Lower lobe of right lung (tissue), 2 donors: ENCODE measurements around the gene MECR. TPM values are rescaled to one million over a fixed set of nuclear protein-coding genes. Genes with fewer than 3 reads are reported as not detected.

Experiments used
- ATAC-seq, 2 donors: fragments of 200-7000 bp; cut with Tn5 transposase; one replicate each; pipeline ENCODE4 v1.9.1; 2020 to 2022; ENCODE audit warnings: mild to moderate bottlenecking in 2 of 2, moderate library complexity in 2 of 2
- DNase-seq: peaks from one replicate; pipeline ENCODE4 v3.0.0-alpha.2; 2020
- H3K27ac ChIP-seq: fragments of 200-600 bp; one replicate; pipeline ENCODE4 v1.8.0; 2022
- H3K27me3 ChIP-seq: fragments of 200-600 bp; one replicate; pipeline ENCODE4 v1.8.0; 2022; ENCODE audit warnings: low read depth
- H3K36me3 ChIP-seq: fragments of 200-600 bp; one replicate; pipeline ENCODE4 v1.8.0; 2022; ENCODE audit warnings: mild to moderate bottlenecking
- H3K4me1 ChIP-seq: fragments of 200-600 bp; one replicate; pipeline ENCODE4 v1.8.0; 2022
- H3K4me3 ChIP-seq: fragments of 200-600 bp; one replicate; pipeline ENCODE4 v1.8.0; 2022; ENCODE audit warnings: mild to moderate bottlenecking
- H3K9me3 ChIP-seq: fragments of 200-600 bp; one replicate; pipeline ENCODE4 v1.8.0; 2022
- CTCF ChIP-seq: fragments of 200-600 bp; IDR thresholded peaks from one replicate; pipeline ENCODE4 v1.8.0; 2022; ENCODE audit warnings: antibody characterized with exemption, mild to moderate bottlenecking
- intact Hi-C: fragments of 100-400 bp; cut with DNase I; formaldehyde crosslinking; loops from one replicate; pipeline ENCODE4 v1.11.0; 2022
- total RNA-seq: library from RNA; stranded (reverse); fragmentation: NEBNext Ultra II Directional; extraction: Animal tissue kit (Norgen Biotek cat#: 25700); gene quantifications from one replicate; pipeline ENCODE4 v1.2.1, GENCODE V29; 2021
- donor health status: DM: no; HTN: yes; CAD: no; lungs with severe emphysema.

Gene MECR
- total RNA-seq, 1 donor from 2014 or later = 16.9 TPM

GRCh38 chr1:29190718-29191117, 40.0 kb downstream of the MECR start:
- intact Hi-C loops = loop anchor here (10.0 kb wide), 1 partner anchor 306 kb away; no protein-coding TSS in a partner anchor
- TF ChIP-seq CTCF = no peak
- ATAC-seq (no peak), DNase-seq (no peak)
- no peaks in the 10 kb centered on the region for H3K4me1 ChIP-seq
- H3K27me3 ChIP-seq = no peaks in the 10 kb centered on the region
- H3K27ac ChIP-seq = no peak overlapping the region
- no peaks in the 10 kb centered on the region for H3K9me3 ChIP-seq
- peaks cover 29% of the 10 kb centered on the region for H3K36me3 ChIP-seq
- H3K4me3 ChIP-seq = no peak overlapping the region

GRCh38 chr1:29186707-29187106, 44.0 kb downstream of the MECR start:
- H3K4me3 ChIP-seq = no peak overlapping the region
- ATAC-seq (no peak), DNase-seq (no peak)
- no peak overlapping the region for H3K27ac ChIP-seq
- no peaks in the 10 kb centered on the region for H3K9me3 ChIP-seq
- intact Hi-C loops = no loop called here
- H3K36me3 ChIP-seq = no peaks in the 10 kb centered on the region
- no peak for TF ChIP-seq CTCF
- H3K27me3 ChIP-seq = no peaks in the 10 kb centered on the region
- peaks cover 5% of the 10 kb centered on the region for H3K4me1 ChIP-seq

GRCh38 chr1:29186252-29186651, 44.5 kb downstream of the MECR start:
- H3K4me1 ChIP-seq = peaks cover 5% of the 10 kb centered on the region
- no peak for TF ChIP-seq CTCF
- intact Hi-C loops = no loop called here
- no peaks in the 10 kb centered on the region for H3K9me3 ChIP-seq
- DNase-seq (no peak), ATAC-seq (no peak)
- no peak overlapping the region for H3K4me3 ChIP-seq
- no peaks in the 10 kb centered on the region for H3K36me3 ChIP-seq
- H3K27ac ChIP-seq = no peak overlapping the region
- H3K27me3 ChIP-seq = no peaks in the 10 kb centered on the region

GRCh38 chr1:29183287-29183686, 47.4 kb downstream of the MECR start:
- ATAC-seq (no peak), DNase-seq (no peak)
- TF ChIP-seq CTCF = no peak
- Histone ChIP-seq H3K36me3 (peaks cover 8% of the 10 kb centered on the region), H3K9me3 (no peaks in the 10 kb centered on the region), H3K27me3 (no peaks in the 10 kb centered on the region), H3K4me3 (no peak overlapping the region), H3K27ac (no peak overlapping the region), H3K4me1 (peaks cover 27% of the 10 kb centered on the region)
- intact Hi-C loops = no loop called here

GRCh38 chr1:29181413-29182225, 49.1 kb downstream of the MECR start, which contains the start of gene SRSF4:
Gene SRSF4, minus strand, starts transcription at chr1:29181900. Its CDS starts 148 bp downstream, at chr1:29181752.
- DNase-seq = peak; percentile 100
- H3K4me3 ChIP-seq = peak within 1 kb of the TSS; percentile 98
- no peaks in the 10 kb centered on the region for H3K27me3 ChIP-seq
- no peaks in the 10 kb centered on the region for H3K9me3 ChIP-seq
- ATAC-seq = peak; percentile 97 to 98
- H3K27ac ChIP-seq = peak within 1 kb of the TSS; percentile 100
- intact Hi-C loops = no loop called here
- H3K4me1 ChIP-seq = peaks cover 43% of the 10 kb centered on the region
- H3K36me3 ChIP-seq = peaks cover 12% of the 10 kb centered on the region
- TF ChIP-seq CTCF = peak; percentile 80
